GM20431 (cell line): ENCODE results near the gene SPAG17.

ENCODE experiments used
- in situ Hi-C: fragments of 300-500 bp; cut with MseI, MboI; formaldehyde crosslinking; loops from one replicate; pipeline ENCODE4 v1.15.0; 2020; ENCODE audit warnings: low sequenced_read_pairs; ENCODE audit not compliant: unreplicated experiment

The SPAG17 gene

GRCh38 chr1:118177998-118178397 is 7.0 kb downstream of the SPAG17 start:
- in situ Hi-C loops: no loop called here

GRCh38 chr1:118169016-118169415 is 16.0 kb downstream of the SPAG17 start:
- in situ Hi-C loops: no loop called here

- in situ Hi-C loops: no loop called here
Measured at GRCh38 chr1:118160806-118161205, 24.2 kb downstream of the SPAG17 start.

- in situ Hi-C loops: loop anchor here (10.0 kb wide), 1 partner anchor 855 kb away; no protein-coding TSS in a partner anchor
Measured at GRCh38 chr1:118159569-118159968, 25.5 kb downstream of the SPAG17 start.

- in situ Hi-C loops: loop anchor here (10.0 kb wide), 1 partner anchor 856 kb away; no protein-coding TSS in a partner anchor
Measured at GRCh38 chr1:118158924-118159323, 26.1 kb downstream of the SPAG17 start.

- in situ Hi-C loops: loop anchor here (10.0 kb wide), 1 partner anchor 857 kb away; no protein-coding TSS in a partner anchor
Measured at GRCh38 chr1:118157506-118157905, 27.5 kb downstream of the SPAG17 start.

- in situ Hi-C loops: loop anchor here (10.0 kb wide), 1 partner anchor 860 kb away; no protein-coding TSS in a partner anchor
Measured at GRCh38 chr1:118155106-118155505, 29.9 kb downstream of the SPAG17 start.

GRCh38 chr1:118154220-118154619 is 30.8 kb downstream of the SPAG17 start:
- in situ Hi-C loops: loop anchor here (10.0 kb wide), 1 partner anchor 861 kb away; no protein-coding TSS in a partner anchor

- in situ Hi-C loops: loop anchor here (10.0 kb wide), 1 partner anchor 863 kb away; no protein-coding TSS in a partner anchor
Measured at GRCh38 chr1:118151312-118151937, 33.6 kb downstream of the SPAG17 start.

- in situ Hi-C loops: loop anchor here (10.0 kb wide), 1 partner anchor 865 kb away; no protein-coding TSS in a partner anchor
Measured at GRCh38 chr1:118149799-118150198, 35.2 kb downstream of the SPAG17 start.

GRCh38 chr1:118148034-118148433 is 37.0 kb downstream of the SPAG17 start:
- in situ Hi-C loops: no loop called here

GRCh38 chr1:118147522-118147921 is 37.5 kb downstream of the SPAG17 start:
- in situ Hi-C loops: no loop called here

GRCh38 chr1:118145721-118146120 is 39.3 kb downstream of the SPAG17 start:
- in situ Hi-C loops: no loop called here

GRCh38 chr1:118144684-118145083 is 40.3 kb downstream of the SPAG17 start:
- in situ Hi-C loops: no loop called here

GRCh38 chr1:118143831-118144230 is 41.2 kb downstream of the SPAG17 start:
- in situ Hi-C loops: no loop called here

GRCh38 chr1:118143121-118143520 is 41.9 kb downstream of the SPAG17 start:
- in situ Hi-C loops: no loop called here

- in situ Hi-C loops: no loop called here
Measured at GRCh38 chr1:118142546-118142945, 42.5 kb downstream of the SPAG17 start.

- in situ Hi-C loops: no loop called here
Measured at GRCh38 chr1:118137900-118138299, 47.1 kb downstream of the SPAG17 start.

- in situ Hi-C loops: no loop called here
Measured at GRCh38 chr1:118136187-118136941, 48.7 kb downstream of the SPAG17 start.

- in situ Hi-C loops: no loop called here
Measured at GRCh38 chr1:118132000-118132399, 53.0 kb downstream of the SPAG17 start.

- in situ Hi-C loops: no loop called here
Measured at GRCh38 chr1:118128761-118129160, 56.3 kb downstream of the SPAG17 start.
